ENCODE measurements around the gene CLDN8.
A peak's percentile ranks its signal among the peaks of the same experiment; 100 is the strongest.

Gene CLDN8

GRCh38 chr21:30232011-30232410 lies 16.1 kb upstream of the CLDN8 start:
- H3K4me3 ChIP-seq (ENCODE audit: low read depth, low read length) = no peak overlapping the region
- TF ChIP-seq, protein P1, sequence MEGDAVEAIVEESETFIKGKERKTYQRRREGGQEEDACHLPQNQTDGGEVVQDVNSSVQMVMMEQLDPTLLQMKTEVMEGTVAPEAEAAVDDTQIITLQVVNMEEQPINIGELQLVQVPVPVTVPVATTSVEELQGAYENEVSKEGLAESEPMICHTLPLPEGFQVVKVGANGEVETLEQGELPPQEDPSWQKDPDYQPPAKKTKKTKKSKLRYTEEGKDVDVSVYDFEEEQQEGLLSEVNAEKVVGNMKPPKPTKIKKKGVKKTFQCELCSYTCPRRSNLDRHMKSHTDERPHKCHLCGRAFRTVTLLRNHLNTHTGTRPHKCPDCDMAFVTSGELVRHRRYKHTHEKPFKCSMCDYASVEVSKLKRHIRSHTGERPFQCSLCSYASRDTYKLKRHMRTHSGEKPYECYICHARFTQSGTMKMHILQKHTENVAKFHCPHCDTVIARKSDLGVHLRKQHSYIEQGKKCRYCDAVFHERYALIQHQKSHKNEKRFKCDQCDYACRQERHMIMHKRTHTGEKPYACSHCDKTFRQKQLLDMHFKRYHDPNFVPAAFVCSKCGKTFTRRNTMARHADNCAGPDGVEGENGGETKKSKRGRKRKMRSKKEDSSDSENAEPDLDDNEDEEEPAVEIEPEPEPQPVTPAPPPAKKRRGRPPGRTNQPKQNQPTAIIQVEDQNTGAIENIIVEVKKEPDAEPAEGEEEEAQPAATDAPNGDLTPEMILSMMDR (IDR thresholded peaks at IDR 0.05; ENCODE audit: control insufficient read depth, extremely low read depth, insufficient read depth) = no peak
- no peak for DNase-seq (ENCODE audit: low read depth)

GRCh38 chr21:30227633-30228404 lies 11.9 kb upstream of the CLDN8 start:
- TF ChIP-seq, protein P1 (IDR thresholded peaks at IDR 0.05; ENCODE audit: control insufficient read depth, extremely low read depth, insufficient read depth) = no peak
- peak; percentile 99 for DNase-seq (ENCODE audit: low read depth)

GRCh38 chr21:30227128-30227527 lies 11.2 kb upstream of the CLDN8 start:
- peak overlapping the region; percentile 11 for H3K4me3 ChIP-seq (ENCODE audit: low read depth, low read length)
- peak; percentile 88 for DNase-seq (ENCODE audit: low read depth)
- TF ChIP-seq, protein P1 (IDR thresholded peaks at IDR 0.05; ENCODE audit: control insufficient read depth, extremely low read depth, insufficient read depth) = no peak

More at GRCh38 chr21:30227633-30228404, 11.9 kb upstream of the CLDN8 start:
- peak overlapping the region; percentile 11 for H3K4me3 ChIP-seq (ENCODE audit: low read depth, low read length)

- no peak overlapping the region for H3K4me3 ChIP-seq (ENCODE audit: low read depth, low read length)
- TF ChIP-seq, protein P1 (IDR thresholded peaks at IDR 0.05; ENCODE audit: control insufficient read depth, extremely low read depth, insufficient read depth) = no peak
- DNase-seq (ENCODE audit: low read depth) = no peak
These were observed 7.7 kb upstream of the CLDN8 start for GRCh38 chr21:30223596-30223995.

GRCh38 chr21:30222724-30223123 lies 6.8 kb upstream of the CLDN8 start:
- TF ChIP-seq, protein P1 (IDR thresholded peaks at IDR 0.05; ENCODE audit: control insufficient read depth, extremely low read depth, insufficient read depth) = no peak
- DNase-seq (ENCODE audit: low read depth) = no peak
- H3K4me3 ChIP-seq (ENCODE audit: low read depth, low read length) = no peak overlapping the region

DNA sequence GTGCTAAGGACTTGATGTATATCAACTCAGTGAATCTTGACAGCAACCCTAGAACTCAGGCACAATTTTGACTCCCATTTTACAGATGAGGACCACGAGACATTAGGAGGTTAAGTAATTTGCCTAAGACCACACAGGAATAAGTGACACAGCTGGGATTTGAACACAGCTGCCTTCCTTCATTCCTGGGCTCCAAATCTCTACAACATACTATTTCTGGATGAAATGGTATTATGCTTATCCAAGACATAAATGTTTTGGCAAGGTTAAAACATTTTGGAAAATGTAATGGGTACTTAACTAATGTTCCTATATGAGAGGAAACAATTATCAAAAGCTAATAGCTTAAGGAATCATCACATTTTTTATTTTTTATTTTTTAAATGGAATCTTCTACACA lies 4.8 kb downstream of the CLDN8 start:
- DNase-seq (ENCODE audit: low read depth) = no peak
- H3K4me3 ChIP-seq (ENCODE audit: low read depth, low read length) = no peak overlapping the region
- TF ChIP-seq, protein P1 (IDR thresholded peaks at IDR 0.05; ENCODE audit: control insufficient read depth, extremely low read depth, insufficient read depth) = no peak

GRCh38 chr21:30209601-30210000 lies 6.3 kb downstream of the CLDN8 start:
- no peak for DNase-seq (ENCODE audit: low read depth)
- no peak overlapping the region for H3K4me3 ChIP-seq (ENCODE audit: low read depth, low read length)
- TF ChIP-seq, protein P1 (IDR thresholded peaks at IDR 0.05; ENCODE audit: control insufficient read depth, extremely low read depth, insufficient read depth) = no peak

Data from LNCaP clone FGC (cell line).